GM19397 (cell line): Measurements from ENCODE around the gene GLCE.
"Not testable (repeated sequence)": the region's sequence is repeated elsewhere in the genome, so short reads cannot be mapped to it uniquely, and the experiment has no call there.

ENCODE experiments used
- ATAC-seq: cut with Tn5 transposase; IDR thresholded peaks from one replicate; pipeline ENCODE4 v1.9.1; 2021; ENCODE audit warnings: mild to moderate bottlenecking, moderate library complexity; ENCODE audit not compliant: unreplicated experiment

The GLCE gene

DNA sequence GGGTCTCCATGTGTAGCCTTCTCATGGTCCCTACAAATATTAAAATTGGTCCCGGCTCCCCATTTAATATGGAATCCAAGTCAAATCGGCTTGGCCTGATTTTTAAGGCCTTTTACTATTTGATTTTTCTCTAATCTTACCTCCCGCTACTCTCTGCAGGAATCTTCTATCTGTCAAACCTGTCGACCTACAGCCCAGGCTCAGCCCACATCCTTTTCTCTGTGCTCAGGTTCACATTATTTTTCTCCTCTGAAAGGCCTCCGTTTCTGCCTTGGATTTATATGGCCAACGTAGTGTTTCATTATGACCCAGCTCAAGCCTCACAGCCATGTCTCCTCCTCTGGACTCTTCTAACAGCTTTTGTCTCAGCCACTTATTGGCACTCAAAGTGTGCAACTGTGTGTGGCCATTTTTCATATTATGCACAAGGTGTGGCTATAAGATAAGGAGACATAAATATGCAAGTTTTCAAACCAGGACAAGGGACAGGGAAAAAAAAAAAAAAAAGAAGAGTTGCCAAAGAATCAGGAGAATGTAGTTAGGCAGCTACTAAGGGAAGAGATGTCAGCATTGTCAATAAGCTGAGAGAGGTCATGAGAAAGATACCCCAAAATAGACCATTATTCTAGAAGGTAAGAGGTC, 2.1 kb upstream of the GLCE start:
- no peak for ATAC-seq

DNA sequence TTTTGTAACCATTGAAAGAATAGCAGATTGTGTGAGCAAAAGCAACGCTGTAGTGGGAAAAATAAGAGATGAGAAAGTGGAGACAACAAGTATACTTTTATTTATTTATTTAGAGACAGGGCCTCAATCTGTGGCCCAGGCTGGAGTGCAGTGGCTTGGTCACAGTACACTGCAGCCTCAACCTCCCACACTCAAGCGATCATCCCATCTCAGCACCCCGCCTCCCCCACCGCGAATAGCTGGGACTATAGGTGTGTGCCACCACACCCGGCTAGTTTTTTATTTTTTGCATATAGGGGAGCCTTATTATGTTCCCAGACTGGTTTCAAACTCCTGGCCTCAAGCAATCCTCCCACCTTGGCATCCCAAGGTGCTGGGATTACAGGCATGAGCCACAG, 1.6 kb upstream of the GLCE start:
- ATAC-seq, result no peak

DNA sequence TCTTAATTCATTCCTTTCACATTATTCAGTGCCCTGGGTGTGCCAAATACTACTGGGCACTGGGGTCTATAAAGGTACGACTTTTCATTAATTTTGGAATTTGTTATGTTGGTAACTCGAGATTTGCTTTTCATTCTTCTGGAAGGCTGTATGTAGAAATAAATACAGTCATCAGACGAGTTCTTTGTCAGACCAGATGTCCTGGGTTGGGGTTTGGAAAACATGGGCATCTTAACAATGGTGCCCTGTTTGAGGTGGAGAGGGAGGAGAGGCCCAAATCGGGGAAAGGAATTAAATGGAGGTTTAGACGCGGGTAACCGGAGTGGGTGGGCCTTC, 662 bp upstream of the GLCE start:
- no peak for ATAC-seq

- no peak for ATAC-seq
Observed at GRCh38 chr15:69161079-69161877, 843 bp downstream of the GLCE start.

DNA sequence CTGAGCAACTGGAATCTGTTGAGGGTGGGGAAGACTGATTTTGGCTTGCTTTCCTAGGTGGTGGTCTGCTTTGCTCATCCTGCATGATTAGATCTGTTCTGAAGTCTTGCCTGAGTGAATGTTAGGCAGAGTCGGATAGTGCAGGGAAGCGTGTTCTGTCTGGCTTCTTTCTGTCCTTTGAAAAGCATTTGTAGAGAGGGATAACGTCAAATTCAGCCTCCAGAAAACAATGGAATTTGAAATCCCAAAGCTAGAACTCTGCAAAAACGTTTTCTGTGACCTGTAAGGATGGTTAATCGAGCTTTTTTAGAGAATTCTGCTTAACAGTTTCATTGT, 1.4 kb downstream of the GLCE start:
- ATAC-seq, result no peak

DNA sequence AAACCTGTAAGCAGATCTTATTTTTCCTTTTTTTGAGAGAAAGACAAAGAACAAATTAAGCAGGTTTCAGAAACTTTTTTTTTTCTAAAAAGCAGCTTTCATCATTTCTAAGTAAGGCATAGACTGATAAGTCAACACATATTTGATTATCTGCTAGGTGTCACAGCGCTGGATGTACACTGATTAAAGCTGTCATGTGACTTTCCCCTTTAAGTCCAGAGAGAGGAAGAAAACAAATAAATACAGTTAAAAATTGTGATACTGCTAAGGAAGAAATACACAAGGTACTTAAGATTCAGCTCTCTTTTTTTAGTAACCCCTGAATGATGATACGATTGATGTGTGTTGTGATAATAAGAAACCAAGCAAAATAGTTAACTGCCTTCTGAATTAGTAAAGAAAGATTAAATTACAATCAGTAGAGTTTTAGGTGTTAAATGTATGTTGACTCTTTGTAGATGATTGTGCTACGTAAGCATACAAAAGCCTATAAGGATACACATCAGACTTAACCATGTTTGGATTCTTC, 2.8 kb downstream of the GLCE start:
- ATAC-seq, result no peak

GRCh38 chr15:69164807-69165636, 4.6 kb downstream of the GLCE start:
- no peak for ATAC-seq

- no peak for ATAC-seq
Observed at GRCh38 chr15:69165637-69166025, 5.2 kb downstream of the GLCE start.

- no peak for ATAC-seq
Observed at GRCh38 chr15:69167218-69167846, 6.9 kb downstream of the GLCE start.

DNA sequence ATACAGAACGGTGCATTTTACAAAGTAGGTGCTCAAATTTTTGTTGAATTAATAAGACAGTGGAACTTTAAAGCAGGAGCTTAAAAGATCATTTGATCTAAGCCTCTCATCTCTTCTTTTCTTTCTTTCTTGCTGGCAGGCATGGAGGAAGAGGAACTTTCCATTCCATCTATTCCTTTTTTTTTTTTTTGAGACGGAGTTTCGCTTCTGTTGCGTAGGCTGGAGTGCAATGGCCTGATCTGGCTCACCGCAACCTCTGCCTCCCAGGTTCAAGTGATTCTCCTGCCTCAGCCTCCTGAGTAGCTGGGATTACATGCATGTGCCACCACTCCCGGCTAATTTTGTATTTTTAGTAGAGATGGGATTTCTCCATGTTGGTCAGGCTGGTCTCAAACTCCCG, 7.9 kb downstream of the GLCE start:
- not testable (repeated sequence) for ATAC-seq

GRCh38 chr15:69169540-69169939, 9.1 kb downstream of the GLCE start:
- not testable (repeated sequence) for ATAC-seq

DNA sequence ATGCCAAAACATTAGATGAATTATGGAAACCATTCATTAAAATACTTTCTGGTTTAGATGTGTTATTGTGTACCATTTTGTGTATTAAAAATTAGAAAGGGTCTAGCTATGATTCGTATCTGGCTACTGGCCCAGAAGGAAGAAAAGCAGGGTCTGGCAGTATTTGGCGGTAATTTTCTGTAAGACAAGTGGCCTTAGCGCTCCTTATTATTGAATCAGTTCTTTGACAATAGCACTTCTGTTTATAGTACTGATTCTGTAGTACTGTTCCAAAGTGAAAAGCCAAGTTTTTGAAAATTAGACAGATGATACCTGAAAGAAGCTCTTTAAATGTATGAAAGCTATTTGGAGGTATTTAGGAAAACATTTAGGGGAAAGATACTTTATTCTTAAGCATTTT, 10.2 kb downstream of the GLCE start:
- ATAC-seq, result no peak

DNA sequence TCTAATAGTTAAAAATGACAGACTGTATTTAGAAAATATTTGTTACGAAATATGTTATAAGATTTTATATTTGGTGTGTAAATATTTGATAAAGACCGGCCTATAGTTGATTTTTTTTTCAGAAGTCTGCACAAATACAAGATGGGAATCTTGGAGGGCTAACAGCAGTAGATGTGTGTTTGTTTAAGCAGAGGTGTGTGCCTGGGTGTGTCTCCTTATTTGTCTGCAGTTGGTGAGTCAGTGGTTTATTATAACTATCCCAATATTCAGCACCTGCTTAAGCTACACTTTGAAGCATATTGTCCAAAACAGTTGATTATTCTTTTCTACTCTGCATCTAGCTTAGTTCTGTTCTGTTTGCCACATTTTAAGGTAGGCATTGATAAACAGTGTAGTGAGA, 12.4 kb downstream of the GLCE start:
- ATAC-seq, result no peak

GRCh38 chr15:69175536-69175935, 15.1 kb downstream of the GLCE start:
- no peak for ATAC-seq

DNA sequence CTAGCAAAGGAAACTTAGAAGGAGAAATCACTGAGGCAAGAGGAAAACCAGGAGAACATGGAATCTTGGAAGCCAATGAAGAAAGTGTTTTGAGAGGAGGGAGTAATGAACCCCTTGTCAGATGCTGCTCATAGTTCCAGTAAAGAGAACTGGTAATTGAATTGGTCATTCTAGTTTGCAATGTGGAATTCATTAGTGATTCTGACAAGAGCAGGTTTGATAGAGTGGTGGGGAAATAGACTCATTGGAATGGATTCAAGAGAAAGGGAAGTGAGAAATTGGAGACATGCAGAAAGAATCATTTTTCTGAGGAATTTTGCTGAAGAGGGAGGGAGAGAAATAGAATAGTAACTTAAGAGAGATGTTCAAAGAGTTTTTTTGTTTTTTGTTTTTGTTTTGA, 21.0 kb downstream of the GLCE start:
- ATAC-seq, result no peak

DNA sequence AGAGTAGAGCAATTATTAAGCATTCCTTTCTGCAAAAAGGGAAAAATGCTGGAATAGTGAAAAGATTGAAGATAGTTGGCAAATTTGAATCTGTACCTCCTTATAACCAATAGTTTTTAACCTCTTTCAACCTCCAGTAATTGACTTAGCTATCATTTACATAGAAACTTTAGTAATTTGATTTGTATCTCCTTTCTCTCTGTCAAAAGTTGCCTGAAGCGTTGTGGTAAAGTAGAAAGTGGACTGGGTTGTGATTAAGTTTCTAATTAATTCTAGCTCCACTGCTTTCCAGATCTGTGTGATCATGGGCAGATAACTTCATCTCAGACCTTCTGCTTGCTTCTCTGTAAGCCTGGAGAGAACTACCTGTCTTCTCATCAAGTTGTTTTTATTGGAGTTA, 24.8 kb downstream of the GLCE start:
- no peak for ATAC-seq

DNA sequence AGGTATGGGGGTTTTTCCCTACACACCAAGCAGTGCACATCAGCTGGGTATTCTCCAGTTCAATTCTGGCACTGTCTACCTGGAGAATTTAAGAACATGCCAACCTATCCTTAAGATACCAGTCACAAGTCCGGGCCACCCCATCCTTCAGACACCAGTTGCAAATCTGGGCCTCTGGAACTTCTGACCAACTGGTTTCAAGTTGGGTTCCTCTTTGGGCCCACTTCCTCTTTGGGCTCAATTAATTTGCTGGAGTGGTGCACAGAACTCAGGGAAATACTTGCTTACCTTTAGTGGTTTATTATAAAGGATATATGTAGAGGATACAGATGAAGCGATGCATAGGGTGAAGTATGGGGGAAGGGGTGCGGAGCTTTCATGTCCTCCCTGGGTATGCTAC, 25.3 kb downstream of the GLCE start:
- no peak for ATAC-seq

- ATAC-seq, result no peak
Observed at GRCh38 chr15:69189157-69189556, 28.7 kb downstream of the GLCE start.

DNA sequence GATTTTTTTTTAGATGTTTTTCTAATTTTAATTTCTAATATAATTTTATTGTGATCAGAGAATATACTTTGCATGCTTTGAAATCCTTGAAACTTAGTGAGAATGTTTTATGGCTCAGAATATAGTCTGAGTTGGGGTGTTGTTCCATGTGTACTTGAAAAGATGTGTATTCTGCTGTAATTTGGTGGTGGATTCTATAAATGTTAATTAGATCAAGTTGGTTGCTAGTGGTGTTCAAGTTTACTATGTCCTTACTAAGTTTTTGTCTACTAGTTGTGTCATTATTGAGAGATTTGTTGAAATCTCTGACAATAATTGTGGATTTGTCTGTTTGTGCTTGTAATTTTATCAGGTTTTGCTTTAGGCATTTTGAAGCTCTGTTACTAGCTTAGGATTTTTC, 29.7 kb downstream of the GLCE start:
- ATAC-seq, result no peak

DNA sequence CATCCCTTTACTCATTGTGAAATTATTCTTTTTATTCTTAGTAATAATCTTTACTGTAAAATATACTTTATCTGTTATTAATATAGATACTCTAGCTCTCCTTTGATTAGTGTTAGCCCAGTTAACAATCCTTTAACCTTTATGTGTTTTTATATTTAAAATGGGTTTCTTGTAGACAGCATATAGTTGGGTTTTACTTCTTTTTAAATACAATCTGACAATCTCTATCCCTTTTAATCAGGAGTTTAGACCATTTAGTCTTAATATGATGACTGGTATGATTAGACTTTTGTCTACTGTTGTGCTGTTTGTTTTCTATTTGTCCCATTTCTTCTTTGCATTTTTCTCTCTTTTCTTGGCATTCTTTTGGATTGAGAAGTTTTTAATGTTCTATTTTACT, 30.1 kb downstream of the GLCE start:
- no peak for ATAC-seq

- ATAC-seq, result no peak
Observed at GRCh38 chr15:69194025-69194827, 33.8 kb downstream of the GLCE start.
